IPS DF 6.9 (cell line): Measurements from ENCODE around the gene FDXR.

Experiments
- DNase-seq: peaks from one replicate; pipeline ENCODE4 v3.0.0-alpha.2; 2013; ENCODE audit warnings: low read depth, low spot score
- H3K27ac ChIP-seq: one replicate; pipeline ENCODE4 v1.5.1; 2013; ENCODE audit warnings: low read length, control low read depth
- H3K27me3 ChIP-seq: 2 replicates; pipeline ENCODE4 v1.6.1; 2013; ENCODE audit warnings: mild to moderate bottlenecking, low read length; ENCODE audit not compliant: control insufficient read depth, insufficient read depth
- H3K36me3 ChIP-seq: 2 replicates; pipeline ENCODE4 v1.6.1; 2013; ENCODE audit warnings: low read length; ENCODE audit not compliant: control insufficient read depth, insufficient read depth
- H3K4me1 ChIP-seq: 2 replicates; pipeline ENCODE4 v1.6.1; 2013; ENCODE audit warnings: low read length; ENCODE audit not compliant: control insufficient read depth, insufficient read depth
- H3K4me3 ChIP-seq: 2 replicates; pipeline ENCODE4 v1.5.1; 2013; ENCODE audit warnings: mild to moderate bottlenecking, low read length
- H3K9me3 ChIP-seq: 2 replicates; pipeline ENCODE4 v1.6.1; 2013; ENCODE audit warnings: low read length, inconsistent platforms; ENCODE audit not compliant: control insufficient read depth, insufficient read depth
- WGBS: extraction: QIAGEN DNeasy Blood & Tissue Kit; methylation state at CpG from one replicate; pipeline ENCODE4 v1.1.7; 2013; ENCODE audit warnings: mixed read lengths, missing lambda C conversion rate; ENCODE audit not compliant: insufficient read length, insufficient coverage; 5-methylcytosine and 5-hydroxymethylcytosine counted together

FDXR gene

GRCh38 chr17:74863420-74864296 is 9.1 kb downstream of the FDXR start:
- peaks cover 28% of the 10 kb centered on the region for H3K27me3 ChIP-seq
- no CpG with 5 or more reads among the region's 25 CpGs for WGBS
- no peak overlapping the region for H3K4me3 ChIP-seq
- peaks cover 4% of the 10 kb centered on the region; the same call in 1 of the 2 replicates for H3K36me3 ChIP-seq
- no peaks in the 10 kb centered on the region for H3K9me3 ChIP-seq
- DNase-seq: no peak
- H3K27ac ChIP-seq: no peak overlapping the region
- peaks cover 2% of the 10 kb centered on the region; the same call in 1 of the 2 replicates for H3K4me1 ChIP-seq

DNA sequence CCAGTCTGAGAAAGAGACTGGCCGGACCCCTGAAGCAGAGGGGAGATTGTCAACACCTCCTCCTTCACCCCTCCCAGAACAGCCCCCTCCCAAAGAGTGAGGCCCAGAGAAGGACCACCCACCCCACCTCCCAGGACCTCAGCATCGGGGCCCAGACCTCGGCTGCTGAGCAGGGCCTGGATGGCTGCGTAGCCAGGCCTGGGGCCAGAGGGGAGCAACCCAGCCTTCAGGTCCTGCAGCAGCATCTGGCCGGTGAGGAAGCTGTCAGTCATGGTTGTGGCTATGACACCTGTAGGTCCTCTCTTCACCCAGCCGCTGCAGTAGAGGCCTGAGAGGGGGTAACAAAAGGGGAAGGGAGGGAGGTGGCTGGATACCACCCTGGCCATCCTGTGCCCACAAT is 9.9 kb downstream of the FDXR start:
- peaks cover 2% of the 10 kb centered on the region; the same call in 1 of the 2 replicates for H3K4me1 ChIP-seq
- no peak overlapping the region for H3K4me3 ChIP-seq
- peaks cover 4% of the 10 kb centered on the region; the same call in 1 of the 2 replicates for H3K36me3 ChIP-seq
- WGBS: no CpG with 5 or more reads among the region's 6 CpGs
- DNase-seq: no peak
- H3K27me3 ChIP-seq: peaks cover 34% of the 10 kb centered on the region
- no peaks in the 10 kb centered on the region for H3K9me3 ChIP-seq
- no peak overlapping the region for H3K27ac ChIP-seq

DNA sequence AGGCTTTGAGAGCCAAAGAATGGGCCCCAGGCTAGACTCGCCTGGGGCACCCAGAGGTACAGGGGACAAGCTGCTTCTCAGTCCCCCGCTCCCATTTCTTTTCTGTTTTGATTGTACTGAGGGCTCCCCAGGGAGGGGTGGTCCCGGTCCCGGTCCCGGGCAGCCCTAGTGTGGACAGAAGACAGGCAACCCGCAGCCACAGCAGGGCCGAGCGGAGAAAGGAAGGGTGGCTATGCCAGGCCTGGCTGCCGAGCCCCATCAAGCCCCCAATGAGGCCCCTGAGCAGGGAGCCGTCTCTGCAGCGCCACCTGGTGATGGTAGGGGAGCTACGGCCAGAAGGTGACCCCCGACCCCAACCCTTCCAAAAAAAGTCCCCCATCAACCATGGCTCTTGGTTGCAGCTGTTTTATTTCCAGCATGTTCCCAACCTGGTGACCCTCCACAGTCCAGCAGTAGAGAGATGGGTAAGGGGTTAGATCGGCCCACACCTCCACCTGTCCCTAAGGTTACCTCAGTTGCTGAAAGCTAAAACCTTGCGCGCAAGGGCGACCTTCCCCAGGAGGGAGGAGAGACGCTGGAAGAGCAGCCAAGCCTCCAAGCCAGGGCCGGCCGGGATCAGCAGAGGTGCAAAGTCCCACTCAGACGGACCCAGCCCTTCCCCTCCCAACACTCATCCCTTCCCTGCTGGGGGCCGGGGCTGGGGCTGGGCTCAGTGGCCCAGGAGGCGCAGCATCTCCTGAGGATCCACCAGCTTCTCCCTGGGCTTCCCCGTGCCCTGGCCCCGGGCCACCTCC is 10.5 kb downstream of the FDXR start:
- no peak overlapping the region for H3K27ac ChIP-seq
- peaks cover 2% of the 10 kb centered on the region; the same call in 1 of the 2 replicates for H3K4me1 ChIP-seq
- no peak for DNase-seq
- no CpG with 5 or more reads among the region's 25 CpGs for WGBS
- H3K36me3 ChIP-seq: peaks cover 4% of the 10 kb centered on the region; the same call in 1 of the 2 replicates
- H3K27me3 ChIP-seq: peaks cover 38% of the 10 kb centered on the region
- no peak overlapping the region for H3K4me3 ChIP-seq
- no peaks in the 10 kb centered on the region for H3K9me3 ChIP-seq

GRCh38 chr17:74861662-74862107 is 11.1 kb downstream of the FDXR start:
- DNase-seq: no peak
- H3K27ac ChIP-seq: no peak overlapping the region
- peaks cover 4% of the 10 kb centered on the region; the same call in 1 of the 2 replicates for H3K36me3 ChIP-seq
- no peak overlapping the region; the same call in 1 of the 2 replicates for H3K4me3 ChIP-seq
- no CpG with 5 or more reads among the region's 36 CpGs for WGBS
- H3K9me3 ChIP-seq: no peaks in the 10 kb centered on the region
- peaks cover 42% of the 10 kb centered on the region for H3K27me3 ChIP-seq
- H3K4me1 ChIP-seq: peaks cover 2% of the 10 kb centered on the region; the same call in 1 of the 2 replicates

- Histone ChIP-seq H3K27ac (no peak overlapping the region), H3K27me3 (peaks cover 43% of the 10 kb centered on the region), H3K4me3 (peak overlapping the region; percentile 25; the same call in 1 of the 2 replicates), H3K9me3 (no peaks in the 10 kb centered on the region), H3K36me3 (peaks cover 4% of the 10 kb centered on the region; the same call in 1 of the 2 replicates), H3K4me1 (peaks cover 2% of the 10 kb centered on the region; the same call in 1 of the 2 replicates)
- DNase-seq: no peak
- WGBS: no CpG with 5 or more reads among the region's 96 CpGs
Measured at GRCh38 chr17:74860872-74861661, 11.7 kb downstream of the FDXR start.

DNA sequence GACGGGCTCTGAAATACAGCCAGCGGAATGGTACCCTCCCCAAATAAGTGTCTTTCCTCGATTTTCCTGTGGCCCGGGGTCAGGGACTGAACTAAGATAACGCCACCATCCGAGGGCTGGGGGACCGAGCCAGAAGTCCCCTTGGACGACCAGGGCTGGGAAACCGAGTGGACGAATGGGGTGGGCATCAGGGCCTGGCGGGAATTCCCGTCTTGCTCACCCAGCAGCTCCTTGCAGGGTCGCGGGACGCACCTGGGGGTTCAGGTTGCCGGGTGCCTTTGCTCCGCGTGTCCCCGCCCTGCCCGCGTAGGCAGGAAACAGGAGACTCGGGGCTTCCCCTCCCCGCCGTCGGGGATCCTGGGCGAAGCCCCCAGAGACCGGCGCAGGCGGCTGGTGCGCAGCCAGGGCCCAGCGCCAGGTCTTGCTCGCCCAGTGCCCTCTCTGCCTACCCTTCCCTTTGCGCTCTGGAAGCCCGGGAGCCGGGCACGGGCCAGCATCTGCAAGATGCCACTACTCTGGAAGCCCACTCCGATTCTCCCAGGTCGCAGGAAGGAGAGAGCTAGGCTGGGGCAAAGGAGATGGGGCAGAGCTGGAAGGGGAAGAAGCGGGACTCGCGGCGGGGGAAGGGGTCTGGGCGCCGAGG is 12.4 kb downstream of the FDXR start:
- DNase-seq: no peak

DNA sequence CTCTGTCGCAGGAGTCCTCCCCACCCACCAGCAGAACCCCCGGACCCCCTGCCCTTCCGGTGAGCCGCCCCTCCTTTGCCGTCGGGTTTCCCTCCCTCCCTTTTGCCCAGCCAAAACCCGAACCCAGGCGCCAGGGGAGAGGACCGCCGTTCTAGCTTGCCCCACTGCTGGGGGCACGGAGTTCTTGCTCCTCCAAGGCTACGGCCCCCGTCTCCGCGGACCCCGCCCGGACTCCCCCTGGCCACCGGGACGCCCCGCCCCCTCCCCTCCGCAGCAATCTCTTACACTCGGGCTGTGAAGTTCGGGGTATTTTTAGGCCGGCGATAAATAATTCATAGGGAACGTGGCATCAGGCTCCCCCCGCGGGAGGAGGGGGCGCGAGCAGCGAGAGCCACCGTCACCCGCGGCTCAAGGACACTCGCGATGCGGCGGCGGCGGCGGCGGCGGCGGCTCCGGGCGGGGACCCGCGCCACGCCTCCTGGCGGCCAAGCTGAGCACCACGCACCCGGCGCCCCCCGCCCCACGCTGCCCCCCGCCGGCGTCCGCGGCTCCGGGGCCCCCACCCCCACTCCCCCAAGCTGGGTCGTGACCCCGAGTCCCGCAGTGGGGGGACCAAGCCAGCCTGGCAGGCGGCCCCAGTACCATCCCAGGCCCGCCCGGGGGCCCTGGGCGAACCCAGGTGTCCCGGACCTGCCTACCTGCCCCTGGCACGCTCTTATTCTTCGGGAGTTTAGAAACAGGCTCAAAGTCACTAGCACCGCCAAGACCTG is 13.2 kb downstream of the FDXR start, which contains the start of gene GRIN2C:
Gene GRIN2C, minus strand, starts transcription at position 427 of the 770 bp plus-strand sequence. CDS start 4,793 bp downstream, outside the sequence.
- Histone ChIP-seq H3K27ac (no peak within 1 kb of the TSS), H3K36me3 (peaks cover 4% of the 10 kb centered on the region; the same call in 1 of the 2 replicates), H3K27me3 (peaks cover 49% of the 10 kb centered on the region), H3K9me3 (no peaks in the 10 kb centered on the region), H3K4me3 (peak within 1 kb of the TSS; percentile 25; the same call in 1 of the 2 replicates), H3K4me1 (peaks cover 1% of the 10 kb centered on the region; the same call in 1 of the 2 replicates)
- no peak for DNase-seq
- WGBS: no CpG with 5 or more reads among the region's 72 CpGs

More for the DNA sequence above, 12.4 kb downstream of the FDXR start:
- H3K27me3 ChIP-seq: peaks cover 45% of the 10 kb centered on the region
- WGBS: no CpG with 5 or more reads among the region's 44 CpGs
- no peak overlapping the region for H3K27ac ChIP-seq
- H3K9me3 ChIP-seq: no peaks in the 10 kb centered on the region
- H3K4me3 ChIP-seq: peak overlapping the region; percentile 25; the same call in 1 of the 2 replicates
- peaks cover 2% of the 10 kb centered on the region; the same call in 1 of the 2 replicates for H3K4me1 ChIP-seq
- H3K36me3 ChIP-seq: peaks cover 4% of the 10 kb centered on the region; the same call in 1 of the 2 replicates

- no peaks in the 10 kb centered on the region for H3K9me3 ChIP-seq
- DNase-seq: no peak
- no CpG with 5 or more reads among the region's 12 CpGs for WGBS
- peaks cover 4% of the 10 kb centered on the region; the same call in 1 of the 2 replicates for H3K36me3 ChIP-seq
- H3K27me3 ChIP-seq: peaks cover 51% of the 10 kb centered on the region
- H3K27ac ChIP-seq: no peak overlapping the region
- H3K4me3 ChIP-seq: peak overlapping the region; percentile 18; the same call in 1 of the 2 replicates
- peaks cover 1% of the 10 kb centered on the region; the same call in 1 of the 2 replicates for H3K4me1 ChIP-seq
Measured at GRCh38 chr17:74858672-74859458, 13.9 kb downstream of the FDXR start.
